Neural cell (in vitro differentiated cells): Measurements from ENCODE around the gene GNG12. TPM values are rescaled to one million over a fixed set of nuclear protein-coding genes. Genes with fewer than 3 reads are reported as not detected.

Experiments
- H2AFZ ChIP-seq: fragments of 200-600, 300-800 bp; sonication (generic), shearing (Covaris generic); 2 replicates; pipeline ENCODE4 v1.6.0; 2014; ENCODE audit warnings: low read depth, mild to moderate bottlenecking, antibody characterized with exemption, low read length, moderate library complexity
- H3F3A ChIP-seq: fragments of 200-600 bp; shearing (Covaris generic); 2 replicates; pipeline ENCODE4 v1.6.1; 2016; ENCODE audit warnings: mild to moderate bottlenecking, moderate library complexity, mixed read lengths, antibody characterized with exemption, low read length; ENCODE audit not compliant: insufficient read depth, poor library complexity, severe bottlenecking
- H3K27ac ChIP-seq: fragments of 200-600, 300-800 bp; sonication (generic), shearing (Covaris generic); 2 replicates; pipeline ENCODE4 v1.5.1; 2014; ENCODE audit warnings: mild to moderate bottlenecking, low read length, moderate library complexity
- H3K27me3 ChIP-seq: fragments of 300-800, 200-600 bp; sonication (generic), shearing (Covaris generic); 2 replicates; pipeline ENCODE4 v1.6.0; 2014; ENCODE audit warnings: mild to moderate bottlenecking, low read depth, low read length, moderate library complexity; ENCODE audit not compliant: insufficient read depth
- H3K36me3 ChIP-seq: fragments of 300-800, 200-600 bp; sonication (generic), shearing (Covaris generic); 2 replicates; pipeline ENCODE4 v1.5.1; 2014; ENCODE audit warnings: mild to moderate bottlenecking, antibody characterized with exemption, low read length, moderate library complexity; ENCODE audit not compliant: insufficient read depth
- H3K4me2 ChIP-seq: fragments of 300-800, 200-600 bp; sonication (generic), shearing (Covaris generic); 2 replicates; pipeline ENCODE4 v1.6.0; 2014; ENCODE audit warnings: mild to moderate bottlenecking, low read length
- H3K4me3 ChIP-seq: fragments of 300-800, 200-600 bp; sonication (generic), shearing (Covaris generic); 2 replicates; pipeline ENCODE4 v1.5.1; 2014; ENCODE audit warnings: mild to moderate bottlenecking, low read length, moderate library complexity
- H3K79me2 ChIP-seq: fragments of 200-600 bp; shearing (Covaris generic); replicated peaks from 2 replicates; pipeline ENCODE4 v1.6.0; 2014; ENCODE audit warnings: mild to moderate bottlenecking, low read length, moderate library complexity; ENCODE audit not compliant: insufficient read depth
- H3K9ac ChIP-seq: fragments of 300-800, 200-600 bp; sonication (generic), shearing (Covaris generic); 2 replicates; pipeline ENCODE4 v1.6.1; 2016; ENCODE audit warnings: mild to moderate bottlenecking, low read length, mixed read lengths
- H3K9me2 ChIP-seq: fragments of 200-600 bp; shearing (Covaris generic); 2 replicates; pipeline ENCODE4 v1.6.1; 2016; ENCODE audit warnings: mild to moderate bottlenecking, low read length, mixed read lengths; ENCODE audit not compliant: insufficient read depth
- H3K9me3 ChIP-seq: fragments of 200-600, 300-800 bp; sonication (generic), shearing (Covaris generic); 2 replicates; pipeline ENCODE4 v1.6.1; 2016; ENCODE audit warnings: mild to moderate bottlenecking, mixed run types, low read length, moderate library complexity, mixed read lengths
- H4K20me1 ChIP-seq: fragments of 200-600 bp; shearing (Covaris generic); 2 replicates; pipeline ENCODE4 v1.6.1; 2016; ENCODE audit warnings: mild to moderate bottlenecking, mixed run types; ENCODE audit not compliant: insufficient read depth
- CTCF ChIP-seq: fragments of 450-650 bp; IDR thresholded peaks from 2 replicates; pipeline ENCODE4 v1.5.1; 2014; ENCODE audit warnings: antibody characterized with exemption, mild to moderate bottlenecking, moderate library complexity; ENCODE audit not compliant: poor library complexity, severe bottlenecking
- EP300 ChIP-seq: fragments of 450-650 bp; conservative IDR thresholded peaks from 2 replicates; pipeline ENCODE4 v1.6.1; 2014; ENCODE audit warnings: antibody characterized with exemption, mild to moderate bottlenecking, moderate library complexity; ENCODE audit not compliant: poor library complexity, severe bottlenecking
- EZH2 ChIP-seq: fragments of 200-600, 300-800 bp; shearing (Covaris generic), sonication (generic); IDR thresholded peaks from 2 replicates; pipeline ENCODE4 v1.6.1; 2014; ENCODE audit warnings: antibody characterized with exemption, low read length, borderline replicate concordance, mild to moderate bottlenecking; ENCODE audit not compliant: insufficient read depth, poor library complexity, severe bottlenecking
- MXI1 ChIP-seq: fragments of 450-650 bp; conservative IDR thresholded peaks from 2 replicates; pipeline ENCODE4 v1.6.1; 2014; ENCODE audit warnings: antibody characterized with exemption, mild to moderate bottlenecking; ENCODE audit not compliant: poor library complexity, severe bottlenecking
- RAD21 ChIP-seq: fragments of 450-650 bp; conservative IDR thresholded peaks from 2 replicates; pipeline ENCODE4 v1.6.1; 2014; ENCODE audit warnings: antibody characterized with exemption, mild to moderate bottlenecking, moderate library complexity
- REST ChIP-seq: IDR thresholded peaks from 2 replicates; pipeline ENCODE4 v1.6.1; 2012; ENCODE audit warnings: borderline replicate concordance
- SMC3 ChIP-seq: fragments of 450-650 bp; conservative IDR thresholded peaks from 2 replicates; pipeline ENCODE4 v1.6.1; 2014; ENCODE audit warnings: antibody characterized with exemption, mild to moderate bottlenecking, moderate library complexity; ENCODE audit not compliant: poor library complexity
- TAF1 ChIP-seq: IDR thresholded peaks from 2 replicates; pipeline ENCODE4 v1.6.1; 2012; ENCODE audit warnings: low read depth
- polyA plus RNA-seq: library from polyadenylated mRNA; depleted of rRNA; stranded (reverse); fragments of >200 nt; gene quantifications from 2 replicates; pipeline ENCODE4 v1.2.3, GENCODE V29; 2014

Gene GNG12
- polyA plus RNA-seq, 1 donor from 2014 or later = 0.35 TPM

- H4K20me1 ChIP-seq = no peaks in the 10 kb centered on the region
- no peak overlapping the region for H3K9ac ChIP-seq
- H3K9me3 ChIP-seq = no peaks in the 10 kb centered on the region
- no peak overlapping the region for H3K4me3 ChIP-seq
- H3K36me3 ChIP-seq = no peaks in the 10 kb centered on the region
- no peaks in the 10 kb centered on the region for H3K9me2 ChIP-seq
- TF ChIP-seq TAF1 (no peak), REST (no peak), SMC3 (no peak), CTCF (no peak)
- H3K27ac ChIP-seq = no peak overlapping the region
- H3K4me2 ChIP-seq = no peak overlapping the region
- no peaks in the 10 kb centered on the region for H3K27me3 ChIP-seq
- no peaks in the 10 kb centered on the region for H3F3A ChIP-seq
- no peaks in the 10 kb centered on the region for H3K79me2 ChIP-seq
- no peak overlapping the region for H2AFZ ChIP-seq
Observed at GRCh38 chr1:67818725-67819301, 14.5 kb downstream of the GNG12 start.

- no peak for TF ChIP-seq EP300
- no peak for TF ChIP-seq MXI1
- TF ChIP-seq CTCF = no peak
- TF ChIP-seq RAD21 = no peak
- TF ChIP-seq EZH2 = no peak
- H3K9me3 ChIP-seq = no peaks in the 10 kb centered on the region
- no peaks in the 10 kb centered on the region for H4K20me1 ChIP-seq
- H3K4me2 ChIP-seq = no peak overlapping the region
- no peaks in the 10 kb centered on the region for H3F3A ChIP-seq
- H3K27ac ChIP-seq = no peak overlapping the region
- H3K27me3 ChIP-seq = no peaks in the 10 kb centered on the region
- H3K4me3 ChIP-seq = no peak overlapping the region
- no peaks in the 10 kb centered on the region for H3K79me2 ChIP-seq
- H3K9ac ChIP-seq = no peak overlapping the region
- H3K9me2 ChIP-seq = no peaks in the 10 kb centered on the region
- no peak overlapping the region for H2AFZ ChIP-seq
- no peaks in the 10 kb centered on the region for H3K36me3 ChIP-seq
Observed at GRCh38 chr1:67818162-67818561, 15.1 kb downstream of the GNG12 start.
